Measurements from ENCODE around the gene TRAPPC10.

DNA sequence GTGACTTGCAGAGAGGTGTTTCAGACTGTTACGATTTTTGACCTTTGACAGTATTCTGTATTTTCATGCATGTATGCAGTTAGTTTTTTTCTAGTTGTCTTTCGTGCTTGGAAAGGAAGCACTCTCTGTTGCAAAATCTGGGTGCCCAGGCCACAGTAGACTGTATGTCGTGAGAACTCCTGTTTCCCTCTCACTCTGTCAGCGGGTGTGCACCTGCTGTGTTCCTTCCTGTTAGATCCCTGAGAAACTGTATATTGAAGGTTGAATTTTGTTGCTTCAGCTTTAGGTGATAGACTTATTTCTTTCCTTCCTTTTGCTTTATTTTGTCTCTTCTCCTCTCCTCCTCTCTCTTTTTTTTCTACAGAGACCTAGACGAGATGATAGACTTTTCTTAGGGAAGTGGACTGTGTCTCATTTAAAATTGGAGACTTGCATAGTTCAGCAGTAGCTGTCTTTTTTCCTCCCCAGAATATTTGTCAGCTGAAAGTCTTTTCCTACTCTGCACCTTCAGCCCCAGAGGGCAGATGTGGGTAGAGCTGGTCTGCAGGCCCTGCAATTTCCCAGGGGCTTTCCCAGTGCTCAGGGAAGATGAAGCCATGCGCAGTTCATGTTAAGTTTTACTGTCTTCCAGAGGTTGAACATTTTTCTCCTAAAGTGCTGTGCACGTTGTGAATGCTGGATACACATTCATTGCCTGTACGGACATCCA, 1.4 kb downstream of the TRAPPC10 start:
- TF ChIP-seq EZH2 (IDR thresholded peaks at IDR 0.05; ENCODE audit: borderline replicate concordance): no peak
- TF ChIP-seq, protein P1, sequence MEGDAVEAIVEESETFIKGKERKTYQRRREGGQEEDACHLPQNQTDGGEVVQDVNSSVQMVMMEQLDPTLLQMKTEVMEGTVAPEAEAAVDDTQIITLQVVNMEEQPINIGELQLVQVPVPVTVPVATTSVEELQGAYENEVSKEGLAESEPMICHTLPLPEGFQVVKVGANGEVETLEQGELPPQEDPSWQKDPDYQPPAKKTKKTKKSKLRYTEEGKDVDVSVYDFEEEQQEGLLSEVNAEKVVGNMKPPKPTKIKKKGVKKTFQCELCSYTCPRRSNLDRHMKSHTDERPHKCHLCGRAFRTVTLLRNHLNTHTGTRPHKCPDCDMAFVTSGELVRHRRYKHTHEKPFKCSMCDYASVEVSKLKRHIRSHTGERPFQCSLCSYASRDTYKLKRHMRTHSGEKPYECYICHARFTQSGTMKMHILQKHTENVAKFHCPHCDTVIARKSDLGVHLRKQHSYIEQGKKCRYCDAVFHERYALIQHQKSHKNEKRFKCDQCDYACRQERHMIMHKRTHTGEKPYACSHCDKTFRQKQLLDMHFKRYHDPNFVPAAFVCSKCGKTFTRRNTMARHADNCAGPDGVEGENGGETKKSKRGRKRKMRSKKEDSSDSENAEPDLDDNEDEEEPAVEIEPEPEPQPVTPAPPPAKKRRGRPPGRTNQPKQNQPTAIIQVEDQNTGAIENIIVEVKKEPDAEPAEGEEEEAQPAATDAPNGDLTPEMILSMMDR (IDR thresholded peaks at IDR 0.05; ENCODE audit: poor library complexity): no peak

Data from hepatocyte (in vitro differentiated cells).